K562 (cell line): ENCODE data around the gene PPM1L.

Experiments
- EZH2 ChIP-seq: IDR thresholded peaks from 2 replicates; pipeline ENCODE4 v1.6.1; 2012; ENCODE audit warnings: low read depth, mild to moderate bottlenecking, inconsistent platforms, low read length, borderline replicate concordance
- FOSL1 ChIP-seq: fragments of 200-800 bp; sonication (Bioruptor generic); conservative IDR thresholded peaks from 2 replicates; pipeline ENCODE4 v1.6.1; 2016; ENCODE audit warnings: missing genetic modification characterization, missing compliant biosample characterization
- MLLT1 ChIP-seq, 2 experiments: fragments of 450-650 bp; IDR thresholded peaks; 2 replicates each; pipeline ENCODE4 v1.6.1; 2016
- NFRKB ChIP-seq: fragments of 450-650 bp; IDR thresholded peaks from 2 replicates; pipeline ENCODE4 v1.6.1; 2016; ENCODE audit warnings: low read depth
- RB1 ChIP-seq: fragments of 450-650 bp; IDR thresholded peaks from 2 replicates; pipeline ENCODE4 v1.6.1; 2017; ENCODE audit warnings: low read depth, mild to moderate bottlenecking
- RFX5 ChIP-seq: IDR thresholded peaks from 2 replicates; pipeline ENCODE4 v1.6.1; 2011; ENCODE audit warnings: low read depth, mild to moderate bottlenecking, improper control_type of control experiment, low read length
- YY1 ChIP-seq, 3 experiments: IDR thresholded peaks; 2 replicates each; pipeline ENCODE4 v1.6.1; 2011; ENCODE audit warnings: low read length in 2 of 3, mild to moderate bottlenecking in 2 of 3, moderate library complexity in 2 of 3, borderline replicate concordance in 1 of 3, control low read depth in 1 of 3, low read depth in 1 of 3; ENCODE audit not compliant: insufficient read depth in 3 of 3, insufficient replicate concordance in 2 of 3, control insufficient read depth in 1 of 3, insufficient read length in 1 of 3; ENCODE audit errors: extremely low read depth in 1 of 3
- ZBTB34 ChIP-seq: fragments of 250-450 bp; sonication (Bioruptor Pico); IDR thresholded peaks from 2 replicates; pipeline ENCODE4 v1.8.0; 2021; ENCODE audit warnings: mild to moderate bottlenecking, moderate library complexity
- ZNF639 ChIP-seq, 2 experiments: fragments of 200-800 bp in 1 of 2; sonication (Bioruptor generic) in 1 of 2; sonication (generic) in 1 of 2; formaldehyde crosslinking in 1 of 2; IDR thresholded peaks in 1 of 2; conservative IDR thresholded peaks in 1 of 2; 2 replicates each; pipeline versions ENCODE4 v1.5.0 to v1.6.1; 2016 to 2020; ENCODE audit warnings: missing compliant biosample characterization in 1 of 2, missing genetic modification characterization in 1 of 2, missing genetic modification reagents in 1 of 2
- TF ChIP-seq, protein P1 (sequence below), 3 experiments: IDR thresholded peaks in 2 of 3; conservative IDR thresholded peaks in 1 of 3; 2 replicates each; pipeline ENCODE4 v1.5.1; 2011 to 2012; ENCODE audit warnings: low read length in 3 of 3, mild to moderate bottlenecking in 3 of 3, control low read depth in 2 of 3, improper control_type of control experiment in 1 of 3, inconsistent platforms in 1 of 3, low read depth in 1 of 3, mixed read lengths in 1 of 3, moderate library complexity in 1 of 3; ENCODE audit not compliant: insufficient read depth in 2 of 3
- TF ChIP-seq, protein P2 (sequence below): fragments of 200-800 bp; sonication (Bioruptor generic); IDR thresholded peaks from 2 replicates; pipeline ENCODE4 v1.6.1; 2017; ENCODE audit warnings: missing genetic modification characterization, missing compliant biosample characterization

DNA sequence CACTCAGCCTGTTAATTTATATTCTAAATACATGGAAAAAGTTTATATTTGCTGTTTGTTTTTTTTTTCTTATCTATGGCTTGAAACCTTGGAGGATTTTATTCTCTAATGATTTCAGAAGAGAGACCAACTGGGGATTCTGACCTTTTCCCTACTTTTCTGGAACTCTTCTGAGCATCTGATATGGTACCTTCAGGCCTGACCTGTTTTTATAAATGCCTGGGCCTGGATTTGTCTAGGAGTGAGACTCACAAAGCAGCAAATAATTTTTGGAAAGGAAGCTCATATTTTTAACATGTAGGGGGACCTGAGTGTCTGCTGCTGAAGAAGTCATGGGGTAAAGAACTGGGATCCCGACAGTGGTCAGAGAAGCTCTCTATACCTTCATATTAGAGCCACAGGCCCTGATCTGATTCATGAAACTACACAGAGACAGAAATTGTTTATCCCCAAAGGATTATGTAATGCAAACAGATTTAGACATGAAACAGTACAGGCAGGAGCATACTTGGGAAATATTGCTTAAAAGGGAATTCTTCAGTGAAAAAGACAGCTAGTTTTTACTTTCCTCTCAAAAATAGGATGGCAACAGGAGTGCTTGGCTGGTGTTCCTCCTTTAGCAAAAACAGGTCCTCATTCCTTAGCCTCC lies 15.9 kb downstream of the PPM1L start:
- no peak for TF ChIP-seq NFRKB
- TF ChIP-seq, protein P1, sequence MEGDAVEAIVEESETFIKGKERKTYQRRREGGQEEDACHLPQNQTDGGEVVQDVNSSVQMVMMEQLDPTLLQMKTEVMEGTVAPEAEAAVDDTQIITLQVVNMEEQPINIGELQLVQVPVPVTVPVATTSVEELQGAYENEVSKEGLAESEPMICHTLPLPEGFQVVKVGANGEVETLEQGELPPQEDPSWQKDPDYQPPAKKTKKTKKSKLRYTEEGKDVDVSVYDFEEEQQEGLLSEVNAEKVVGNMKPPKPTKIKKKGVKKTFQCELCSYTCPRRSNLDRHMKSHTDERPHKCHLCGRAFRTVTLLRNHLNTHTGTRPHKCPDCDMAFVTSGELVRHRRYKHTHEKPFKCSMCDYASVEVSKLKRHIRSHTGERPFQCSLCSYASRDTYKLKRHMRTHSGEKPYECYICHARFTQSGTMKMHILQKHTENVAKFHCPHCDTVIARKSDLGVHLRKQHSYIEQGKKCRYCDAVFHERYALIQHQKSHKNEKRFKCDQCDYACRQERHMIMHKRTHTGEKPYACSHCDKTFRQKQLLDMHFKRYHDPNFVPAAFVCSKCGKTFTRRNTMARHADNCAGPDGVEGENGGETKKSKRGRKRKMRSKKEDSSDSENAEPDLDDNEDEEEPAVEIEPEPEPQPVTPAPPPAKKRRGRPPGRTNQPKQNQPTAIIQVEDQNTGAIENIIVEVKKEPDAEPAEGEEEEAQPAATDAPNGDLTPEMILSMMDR (IDR thresholded peaks at IDR 0.05 in 2 of 3, conservative IDR thresholded peaks at IDR 0.05 in 1 of 3; ENCODE audit: insufficient read depth in 2 of 3, low read depth in 1 of 3, low read length in 3 of 3): no peak
- no peak for TF ChIP-seq RFX5
- TF ChIP-seq MLLT1 (IDR thresholded peaks at IDR 0.05): no peak
- no peak for TF ChIP-seq FOSL1
- no peak for TF ChIP-seq EZH2
- TF ChIP-seq YY1 (IDR thresholded peaks at IDR 0.05; ENCODE audit: borderline replicate concordance in 1 of 3, control insufficient read depth in 1 of 3, extremely low read depth in 1 of 3, insufficient read depth in 3 of 3, insufficient read length in 1 of 3, insufficient replicate concordance in 2 of 3, low read depth in 1 of 3, low read length in 2 of 3): no peak
- TF ChIP-seq ZBTB34 (CRISPR knock-in tag): no peak
- TF ChIP-seq, protein P2, sequence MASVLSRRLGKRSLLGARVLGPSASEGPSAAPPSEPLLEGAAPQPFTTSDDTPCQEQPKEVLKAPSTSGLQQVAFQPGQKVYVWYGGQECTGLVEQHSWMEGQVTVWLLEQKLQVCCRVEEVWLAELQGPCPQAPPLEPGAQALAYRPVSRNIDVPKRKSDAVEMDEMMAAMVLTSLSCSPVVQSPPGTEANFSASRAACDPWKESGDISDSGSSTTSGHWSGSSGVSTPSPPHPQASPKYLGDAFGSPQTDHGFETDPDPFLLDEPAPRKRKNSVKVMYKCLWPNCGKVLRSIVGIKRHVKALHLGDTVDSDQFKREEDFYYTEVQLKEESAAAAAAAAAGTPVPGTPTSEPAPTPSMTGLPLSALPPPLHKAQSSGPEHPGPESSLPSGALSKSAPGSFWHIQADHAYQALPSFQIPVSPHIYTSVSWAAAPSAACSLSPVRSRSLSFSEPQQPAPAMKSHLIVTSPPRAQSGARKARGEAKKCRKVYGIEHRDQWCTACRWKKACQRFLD (CRISPR knock-in tag): no peak
- TF ChIP-seq ZNF639 (CRISPR knock-in tag; conservative IDR thresholded peaks at IDR 0.05 in 1 of 2, IDR thresholded peaks at IDR 0.05 in 1 of 2): no peak
- TF ChIP-seq RB1: no peak
